Measurements from ENCODE around the gene ZFHX3.
"Not testable (repeated sequence)": the region's sequence is repeated elsewhere in the genome, so short reads cannot be mapped to it uniquely, and the experiment has no call there.

The ZFHX3 gene

GRCh38 chr16:73082634-73083051, 34.7 kb upstream of the ZFHX3 start:
- H3K4me1 ChIP-seq (ENCODE audit: insufficient read depth, low read length); H3K27me3 ChIP-seq (ENCODE audit: insufficient read depth, low read length); H3K36me3 ChIP-seq (ENCODE audit: insufficient read depth, low read length); H3K9me3 ChIP-seq (ENCODE audit: low read length); H2AFZ ChIP-seq (ENCODE audit: low read depth, low read length); H3K4me3 ChIP-seq (ENCODE audit: low read length): not testable (repeated sequence)

- no peaks in the 10 kb centered on the region for H3K4me1 ChIP-seq (ENCODE audit: insufficient read depth, low read length)
- H3K27me3 ChIP-seq (ENCODE audit: insufficient read depth, low read length), result no peaks in the 10 kb centered on the region
- H3K4me3 ChIP-seq (ENCODE audit: low read length), result no peak overlapping the region
- no peaks in the 10 kb centered on the region for H3K9me3 ChIP-seq (ENCODE audit: low read length)
- H3K36me3 ChIP-seq (ENCODE audit: insufficient read depth, low read length), result no peaks in the 10 kb centered on the region
- no peak overlapping the region for H2AFZ ChIP-seq (ENCODE audit: low read depth, low read length)
Observed at GRCh38 chr16:73080931-73081330, 33.0 kb upstream of the ZFHX3 start.

- Histone ChIP-seq H3K27me3 (ENCODE audit: insufficient read depth, low read length) (no peaks in the 10 kb centered on the region), H3K36me3 (ENCODE audit: insufficient read depth, low read length) (no peaks in the 10 kb centered on the region), H3K4me1 (ENCODE audit: insufficient read depth, low read length) (peaks cover 7% of the 10 kb centered on the region), H3K9me3 (ENCODE audit: low read length) (no peaks in the 10 kb centered on the region), H3K4me3 (ENCODE audit: low read length) (no peak overlapping the region), H2AFZ (ENCODE audit: low read depth, low read length) (no peak overlapping the region)
Observed at GRCh38 chr16:73076324-73076810, 28.4 kb upstream of the ZFHX3 start.

GRCh38 chr16:73074382-73074781, 26.5 kb upstream of the ZFHX3 start:
- Histone ChIP-seq H3K4me3 (ENCODE audit: low read length) (no peak overlapping the region), H3K4me1 (ENCODE audit: insufficient read depth, low read length) (peaks cover 21% of the 10 kb centered on the region), H2AFZ (ENCODE audit: low read depth, low read length) (no peak overlapping the region), H3K27me3 (ENCODE audit: insufficient read depth, low read length) (no peaks in the 10 kb centered on the region), H3K36me3 (ENCODE audit: insufficient read depth, low read length) (no peaks in the 10 kb centered on the region), H3K9me3 (ENCODE audit: low read length) (no peaks in the 10 kb centered on the region)

GRCh38 chr16:73072051-73072450, 24.1 kb upstream of the ZFHX3 start:
- H3K4me3 ChIP-seq (ENCODE audit: low read length), result not testable (repeated sequence)

GRCh38 chr16:73071131-73071940, 23.4 kb upstream of the ZFHX3 start:
- H3K27me3 ChIP-seq (ENCODE audit: insufficient read depth, low read length), result peaks cover 4% of the 10 kb centered on the region
- H3K36me3 ChIP-seq (ENCODE audit: insufficient read depth, low read length), result no peaks in the 10 kb centered on the region
- peak overlapping the region; percentile 32 for H2AFZ ChIP-seq (ENCODE audit: low read depth, low read length)
- H3K4me1 ChIP-seq (ENCODE audit: insufficient read depth, low read length), result peaks cover 21% of the 10 kb centered on the region
- H3K4me3 ChIP-seq (ENCODE audit: low read length), result peak overlapping the region; percentile 58
- H3K9me3 ChIP-seq (ENCODE audit: low read length), result no peaks in the 10 kb centered on the region

More at GRCh38 chr16:73072051-73072450, 24.1 kb upstream of the ZFHX3 start:
- H3K36me3 ChIP-seq (ENCODE audit: insufficient read depth, low read length); H3K9me3 ChIP-seq (ENCODE audit: low read length); H2AFZ ChIP-seq (ENCODE audit: low read depth, low read length); H3K27me3 ChIP-seq (ENCODE audit: insufficient read depth, low read length): not testable (repeated sequence)
- H3K4me1 ChIP-seq (ENCODE audit: insufficient read depth, low read length), result peaks cover 21% of the 10 kb centered on the region

GRCh38 chr16:73069581-73070262, 21.8 kb upstream of the ZFHX3 start:
- H3K4me1 ChIP-seq (ENCODE audit: insufficient read depth, low read length), result peaks cover 25% of the 10 kb centered on the region
- H3K27me3 ChIP-seq (ENCODE audit: insufficient read depth, low read length), result peaks cover 14% of the 10 kb centered on the region
- peak overlapping the region; percentile 42 for H2AFZ ChIP-seq (ENCODE audit: low read depth, low read length)
- no peaks in the 10 kb centered on the region for H3K9me3 ChIP-seq (ENCODE audit: low read length)
- no peaks in the 10 kb centered on the region for H3K36me3 ChIP-seq (ENCODE audit: insufficient read depth, low read length)
- H3K4me3 ChIP-seq (ENCODE audit: low read length), result peak overlapping the region; percentile 39

GRCh38 chr16:73068541-73069401, 20.8 kb upstream of the ZFHX3 start:
- Histone ChIP-seq H3K4me3 (ENCODE audit: low read length) (no peak overlapping the region), H3K27me3 (ENCODE audit: insufficient read depth, low read length) (peaks cover 20% of the 10 kb centered on the region), H3K36me3 (ENCODE audit: insufficient read depth, low read length) (no peaks in the 10 kb centered on the region), H3K9me3 (ENCODE audit: low read length) (no peaks in the 10 kb centered on the region), H3K4me1 (ENCODE audit: insufficient read depth, low read length) (peaks cover 34% of the 10 kb centered on the region), H2AFZ (ENCODE audit: low read depth, low read length) (no peak overlapping the region)

GRCh38 chr16:73067671-73068540, 20.0 kb upstream of the ZFHX3 start:
- Histone ChIP-seq H3K4me3 (ENCODE audit: low read length) (no peak overlapping the region), H2AFZ (ENCODE audit: low read depth, low read length) (no peak overlapping the region), H3K4me1 (ENCODE audit: insufficient read depth, low read length) (peaks cover 41% of the 10 kb centered on the region), H3K27me3 (ENCODE audit: insufficient read depth, low read length) (peaks cover 21% of the 10 kb centered on the region), H3K9me3 (ENCODE audit: low read length) (no peaks in the 10 kb centered on the region), H3K36me3 (ENCODE audit: insufficient read depth, low read length) (no peaks in the 10 kb centered on the region)

GRCh38 chr16:73066927-73067670, 19.2 kb upstream of the ZFHX3 start:
- Histone ChIP-seq H3K36me3 (ENCODE audit: insufficient read depth, low read length) (no peaks in the 10 kb centered on the region), H3K9me3 (ENCODE audit: low read length) (no peaks in the 10 kb centered on the region), H3K27me3 (ENCODE audit: insufficient read depth, low read length) (peaks cover 21% of the 10 kb centered on the region), H2AFZ (ENCODE audit: low read depth, low read length) (no peak overlapping the region), H3K4me1 (ENCODE audit: insufficient read depth, low read length) (peaks cover 49% of the 10 kb centered on the region), H3K4me3 (ENCODE audit: low read length) (no peak overlapping the region)

- Histone ChIP-seq H2AFZ (ENCODE audit: low read depth, low read length) (no peak overlapping the region), H3K4me1 (ENCODE audit: insufficient read depth, low read length) (peaks cover 50% of the 10 kb centered on the region), H3K9me3 (ENCODE audit: low read length) (no peaks in the 10 kb centered on the region), H3K36me3 (ENCODE audit: insufficient read depth, low read length) (no peaks in the 10 kb centered on the region), H3K4me3 (ENCODE audit: low read length) (no peak overlapping the region), H3K27me3 (ENCODE audit: insufficient read depth, low read length) (peaks cover 21% of the 10 kb centered on the region)
Observed at GRCh38 chr16:73066331-73066926, 18.5 kb upstream of the ZFHX3 start.

Measured in neuron (in vitro differentiated cells).